HG02981 (cell line): Measurements from ENCODE around the gene ABRACL.

ENCODE experiments used
- ATAC-seq: cut with Tn5 transposase; IDR thresholded peaks from one replicate; pipeline ENCODE4 v1.9.1; 2021; ENCODE audit warnings: mild to moderate bottlenecking, moderate library complexity; ENCODE audit not compliant: unreplicated experiment

Gene ABRACL

GRCh38 chr6:139051396-139052060 is 23.0 kb downstream of the ABRACL start:
- no peak for ATAC-seq

GRCh38 chr6:139053382-139053781 is 24.8 kb downstream of the ABRACL start:
- no peak for ATAC-seq

- ATAC-seq = no peak
Measured at GRCh38 chr6:139054001-139054400, 25.5 kb downstream of the ABRACL start.

- no peak for ATAC-seq
Measured at GRCh38 chr6:139055709-139056108, 27.2 kb downstream of the ABRACL start.

- ATAC-seq = no peak
Measured at GRCh38 chr6:139058029-139058428, 29.5 kb downstream of the ABRACL start.

GRCh38 chr6:139060332-139060731 is 31.8 kb downstream of the ABRACL start:
- no peak for ATAC-seq

- no peak for ATAC-seq
Measured at GRCh38 chr6:139062932-139063646, 34.5 kb downstream of the ABRACL start.

- no peak for ATAC-seq
Measured at GRCh38 chr6:139064981-139065665, 36.6 kb downstream of the ABRACL start.

- no peak for ATAC-seq
Measured at GRCh38 chr6:139066080-139066479, 37.5 kb downstream of the ABRACL start.

GRCh38 chr6:139068846-139069245 is 40.3 kb downstream of the ABRACL start:
- no peak for ATAC-seq

GRCh38 chr6:139073118-139073517 is 44.6 kb downstream of the ABRACL start:
- ATAC-seq = no peak

GRCh38 chr6:139079018-139079417 is 50.5 kb downstream of the ABRACL start:
- ATAC-seq = no peak

GRCh38 chr6:139080255-139080920 is 51.8 kb downstream of the ABRACL start:
- no peak for ATAC-seq

- no peak for ATAC-seq
Measured at GRCh38 chr6:139081471-139081870, 52.9 kb downstream of the ABRACL start.

GRCh38 chr6:139082370-139082769 is 53.8 kb downstream of the ABRACL start:
- ATAC-seq = no peak

GRCh38 chr6:139091826-139092225 is 63.3 kb downstream of the ABRACL start:
- ATAC-seq = no peak
